Hepatocyte (in vitro differentiated cells): ENCODE data around the gene BCL2L15.

Source experiments
- EZH2 ChIP-seq: fragments of 200-600 bp; sonication (generic); IDR thresholded peaks from 2 replicates; pipeline ENCODE4 v1.6.1; 2016; ENCODE audit warnings: antibody characterized with exemption, mild to moderate bottlenecking, borderline replicate concordance
- EZH2phosphoT487 ChIP-seq: fragments of 200-600 bp; sonication (generic); IDR thresholded peaks from one replicate; pipeline ENCODE4 v1.6.1; 2018; ENCODE audit warnings: antibody characterized with exemption, mild to moderate bottlenecking, low read depth, moderate library complexity; ENCODE audit not compliant: unreplicated experiment, severe bottlenecking
- TF ChIP-seq, protein P1 (sequence below): fragments of 200-600 bp; sonication (generic); IDR thresholded peaks from 2 replicates; pipeline ENCODE4 v1.5.1; 2016; ENCODE audit warnings: antibody characterized with exemption, mild to moderate bottlenecking; ENCODE audit not compliant: poor library complexity

DNA sequence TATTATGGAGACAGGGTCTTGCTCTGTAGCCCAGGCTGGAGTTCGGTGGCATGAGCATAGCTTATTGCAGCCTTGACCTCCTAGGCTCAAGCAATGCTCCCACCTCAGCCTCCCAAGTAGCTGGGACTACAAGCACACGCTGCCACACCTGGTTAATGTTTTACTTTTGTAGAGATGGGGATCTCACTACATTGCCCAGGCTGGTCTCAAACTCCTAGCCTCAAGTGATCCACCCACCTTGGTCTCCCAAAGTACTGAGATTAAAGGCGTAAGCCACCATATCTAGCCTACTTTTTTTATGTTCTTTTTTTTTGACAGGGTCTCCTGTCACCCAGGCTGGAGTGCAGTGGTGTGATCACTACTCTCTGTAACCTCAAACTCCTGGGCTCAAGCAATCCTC is 5.9 kb upstream of the BCL2L15 start:
- TF ChIP-seq, protein P1, sequence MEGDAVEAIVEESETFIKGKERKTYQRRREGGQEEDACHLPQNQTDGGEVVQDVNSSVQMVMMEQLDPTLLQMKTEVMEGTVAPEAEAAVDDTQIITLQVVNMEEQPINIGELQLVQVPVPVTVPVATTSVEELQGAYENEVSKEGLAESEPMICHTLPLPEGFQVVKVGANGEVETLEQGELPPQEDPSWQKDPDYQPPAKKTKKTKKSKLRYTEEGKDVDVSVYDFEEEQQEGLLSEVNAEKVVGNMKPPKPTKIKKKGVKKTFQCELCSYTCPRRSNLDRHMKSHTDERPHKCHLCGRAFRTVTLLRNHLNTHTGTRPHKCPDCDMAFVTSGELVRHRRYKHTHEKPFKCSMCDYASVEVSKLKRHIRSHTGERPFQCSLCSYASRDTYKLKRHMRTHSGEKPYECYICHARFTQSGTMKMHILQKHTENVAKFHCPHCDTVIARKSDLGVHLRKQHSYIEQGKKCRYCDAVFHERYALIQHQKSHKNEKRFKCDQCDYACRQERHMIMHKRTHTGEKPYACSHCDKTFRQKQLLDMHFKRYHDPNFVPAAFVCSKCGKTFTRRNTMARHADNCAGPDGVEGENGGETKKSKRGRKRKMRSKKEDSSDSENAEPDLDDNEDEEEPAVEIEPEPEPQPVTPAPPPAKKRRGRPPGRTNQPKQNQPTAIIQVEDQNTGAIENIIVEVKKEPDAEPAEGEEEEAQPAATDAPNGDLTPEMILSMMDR, result no peak
- TF ChIP-seq EZH2 (no peak), EZH2phosphoT487 (no peak)
